Measurements from ENCODE around the gene PCBP3. TPM values are rescaled to one million over a fixed set of nuclear protein-coding genes. Genes with fewer than 3 reads are reported as not detected.

The PCBP3 gene
- total RNA-seq, 1 experiment from 2014 or later = not detected

GRCh38 chr21:45932922-45933502 is 289.5 kb downstream of the PCBP3 start:
- Histone ChIP-seq H3F3A (ENCODE audit: insufficient read depth, low read depth) (no peaks in the 10 kb centered on the region), H3K27ac (no peak overlapping the region), H3K27me3 (ENCODE audit: insufficient read depth, low read depth) (peaks cover 21% of the 10 kb centered on the region), H3K9me2 (ENCODE audit: insufficient read depth) (no peaks in the 10 kb centered on the region), H3K36me3 (ENCODE audit: low read depth) (no peaks in the 10 kb centered on the region), H3K4me1 (replicated peaks; ENCODE audit: insufficient read depth) (no peaks in the 10 kb centered on the region), H3K4me2 (no peak overlapping the region), H2AFZ (no peak overlapping the region), H4K20me1 (ENCODE audit: insufficient read depth) (no peaks in the 10 kb centered on the region), H3K9me3 (ENCODE audit: insufficient read depth, low read depth) (no peaks in the 10 kb centered on the region), H3K4me3 (no peak overlapping the region), H3K79me2 (ENCODE audit: low read depth) (no peaks in the 10 kb centered on the region)
- CTCF ChIA-PET = no interaction called here
- DNase-seq = no peak
- POLR2A ChIA-PET (ENCODE audit: unreplicated experiment) = no interaction called here
- no peak for TF ChIP-seq EZH2 (IDR thresholded peaks at IDR 0.05; ENCODE audit: low read depth)
- intact Hi-C loops (cut with micrococcal nuclease; ENCODE audit: unreplicated experiment) = no loop called here
- no TSS peak for BruUV-seq (replicated peaks)

DNA sequence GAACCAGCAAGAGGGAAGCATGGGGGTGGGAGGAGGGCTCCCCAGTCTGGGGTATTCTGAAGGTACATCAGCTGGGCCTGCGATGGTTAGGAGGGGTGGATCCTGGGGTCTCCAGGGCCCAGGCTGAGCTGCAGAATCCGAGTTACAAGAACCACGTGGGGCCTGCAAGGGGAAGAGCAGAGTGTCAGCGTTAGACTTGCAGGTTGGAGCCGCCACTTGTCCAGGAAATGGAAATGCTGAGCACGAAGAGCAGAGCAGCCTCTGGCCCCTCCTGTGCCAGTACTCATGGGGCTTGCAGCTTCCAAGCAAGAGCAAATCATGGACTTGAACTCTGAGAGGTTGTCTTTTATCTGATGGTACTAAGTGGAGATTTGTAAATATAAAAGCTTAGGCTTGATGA is 290.6 kb downstream of the PCBP3 start:
- Histone ChIP-seq H4K20me1 (ENCODE audit: insufficient read depth) (no peaks in the 10 kb centered on the region), H3K4me1 (replicated peaks; ENCODE audit: insufficient read depth) (no peaks in the 10 kb centered on the region), H3K36me3 (ENCODE audit: low read depth) (no peaks in the 10 kb centered on the region), H2AFZ (no peak overlapping the region), H3K9me2 (ENCODE audit: insufficient read depth) (no peaks in the 10 kb centered on the region), H3K4me3 (no peak overlapping the region), H3K79me2 (ENCODE audit: low read depth) (no peaks in the 10 kb centered on the region), H3K4me2 (no peak overlapping the region), H3K27ac (no peak overlapping the region), H3F3A (ENCODE audit: insufficient read depth, low read depth) (no peaks in the 10 kb centered on the region), H3K9me3 (ENCODE audit: insufficient read depth, low read depth) (no peaks in the 10 kb centered on the region), H3K27me3 (ENCODE audit: insufficient read depth, low read depth) (peaks cover 26% of the 10 kb centered on the region)
- no peak for DNase-seq
- BruUV-seq (replicated peaks) = no TSS peak
- ChIA-PET CTCF (interaction anchor here (0.6 kb wide), 1 partner anchor 219 kb away, joined by 3 read pairs; no protein-coding TSS in a partner anchor), POLR2A (ENCODE audit: unreplicated experiment) (no interaction called here)
- intact Hi-C loops (cut with micrococcal nuclease; ENCODE audit: unreplicated experiment) = no loop called here
- TF ChIP-seq EZH2 (IDR thresholded peaks at IDR 0.05; ENCODE audit: low read depth) = no peak
- TF ChIP-seq, protein P1, sequence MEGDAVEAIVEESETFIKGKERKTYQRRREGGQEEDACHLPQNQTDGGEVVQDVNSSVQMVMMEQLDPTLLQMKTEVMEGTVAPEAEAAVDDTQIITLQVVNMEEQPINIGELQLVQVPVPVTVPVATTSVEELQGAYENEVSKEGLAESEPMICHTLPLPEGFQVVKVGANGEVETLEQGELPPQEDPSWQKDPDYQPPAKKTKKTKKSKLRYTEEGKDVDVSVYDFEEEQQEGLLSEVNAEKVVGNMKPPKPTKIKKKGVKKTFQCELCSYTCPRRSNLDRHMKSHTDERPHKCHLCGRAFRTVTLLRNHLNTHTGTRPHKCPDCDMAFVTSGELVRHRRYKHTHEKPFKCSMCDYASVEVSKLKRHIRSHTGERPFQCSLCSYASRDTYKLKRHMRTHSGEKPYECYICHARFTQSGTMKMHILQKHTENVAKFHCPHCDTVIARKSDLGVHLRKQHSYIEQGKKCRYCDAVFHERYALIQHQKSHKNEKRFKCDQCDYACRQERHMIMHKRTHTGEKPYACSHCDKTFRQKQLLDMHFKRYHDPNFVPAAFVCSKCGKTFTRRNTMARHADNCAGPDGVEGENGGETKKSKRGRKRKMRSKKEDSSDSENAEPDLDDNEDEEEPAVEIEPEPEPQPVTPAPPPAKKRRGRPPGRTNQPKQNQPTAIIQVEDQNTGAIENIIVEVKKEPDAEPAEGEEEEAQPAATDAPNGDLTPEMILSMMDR (conservative IDR thresholded peaks at IDR 0.05) = no peak

DNA sequence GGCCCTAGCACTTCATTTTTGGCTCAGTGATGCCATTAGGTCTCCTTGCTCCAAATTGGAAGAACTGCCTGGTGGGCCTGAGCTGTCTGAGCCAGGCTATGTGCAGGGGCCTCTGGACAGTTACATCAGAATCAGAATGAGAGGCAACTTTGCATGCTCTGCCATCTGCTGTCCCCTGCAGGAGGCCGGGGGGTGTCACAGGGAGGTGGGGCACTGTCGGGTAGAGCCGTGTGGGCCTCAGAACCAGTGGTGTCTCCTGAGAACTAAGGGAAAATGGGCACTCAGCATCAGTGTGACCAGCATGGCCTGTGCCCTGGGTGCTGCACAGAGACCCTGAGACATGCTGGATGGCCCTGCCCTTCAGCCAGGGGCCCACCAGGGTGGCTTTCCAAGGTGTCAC is 291.0 kb downstream of the PCBP3 start:
- Histone ChIP-seq H3K27ac (no peak overlapping the region), H3K4me2 (no peak overlapping the region), H3K9me3 (ENCODE audit: insufficient read depth, low read depth) (no peaks in the 10 kb centered on the region), H4K20me1 (ENCODE audit: insufficient read depth) (no peaks in the 10 kb centered on the region), H3K4me3 (no peak overlapping the region), H2AFZ (no peak overlapping the region), H3K27me3 (ENCODE audit: insufficient read depth, low read depth) (peaks cover 30% of the 10 kb centered on the region), H3K36me3 (ENCODE audit: low read depth) (no peaks in the 10 kb centered on the region), H3K79me2 (ENCODE audit: low read depth) (no peaks in the 10 kb centered on the region), H3K4me1 (replicated peaks; ENCODE audit: insufficient read depth) (no peaks in the 10 kb centered on the region), H3F3A (ENCODE audit: insufficient read depth, low read depth) (no peaks in the 10 kb centered on the region), H3K9me2 (ENCODE audit: insufficient read depth) (no peaks in the 10 kb centered on the region)
- ChIA-PET CTCF (no interaction called here), POLR2A (ENCODE audit: unreplicated experiment) (no interaction called here)
- no TSS peak for BruUV-seq (replicated peaks)
- TF ChIP-seq EZH2 (IDR thresholded peaks at IDR 0.05; ENCODE audit: low read depth) = no peak
- TF ChIP-seq, protein P1 (conservative IDR thresholded peaks at IDR 0.05) = no peak
- no peak for DNase-seq
- intact Hi-C loops (cut with micrococcal nuclease; ENCODE audit: unreplicated experiment) = no loop called here

DNA sequence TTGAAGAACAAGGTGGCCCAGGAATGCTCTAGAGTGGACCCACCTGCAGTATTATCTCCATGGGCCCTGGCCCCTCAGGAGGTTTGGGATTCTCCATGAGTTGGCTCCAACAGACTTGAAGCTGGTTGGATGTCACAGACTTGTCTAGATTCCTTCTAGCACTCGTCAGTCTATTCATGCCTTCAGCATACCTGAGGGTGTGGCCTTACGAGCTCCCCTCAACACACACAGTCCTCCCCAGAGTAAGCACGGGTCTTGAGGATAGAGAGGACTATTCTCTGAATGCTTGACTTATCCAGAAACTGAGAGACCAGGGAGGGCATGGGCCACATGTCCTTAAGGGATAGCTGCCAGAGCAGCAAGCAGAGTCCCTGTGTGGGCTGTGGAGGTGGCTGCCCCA is 292.1 kb downstream of the PCBP3 start:
- no peaks in the 10 kb centered on the region for H3K36me3 ChIP-seq (ENCODE audit: low read depth)
- CTCF ChIA-PET = no interaction called here
- TF ChIP-seq, protein P1 (conservative IDR thresholded peaks at IDR 0.05) = no peak
- no peaks in the 10 kb centered on the region for H3K79me2 ChIP-seq (ENCODE audit: low read depth)
- H3K4me1 ChIP-seq (replicated peaks; ENCODE audit: insufficient read depth) = no peaks in the 10 kb centered on the region
- no peaks in the 10 kb centered on the region for H4K20me1 ChIP-seq (ENCODE audit: insufficient read depth)
- no peak overlapping the region for H3K4me2 ChIP-seq
- no peak for DNase-seq
- intact Hi-C loops (cut with micrococcal nuclease; ENCODE audit: unreplicated experiment) = no loop called here
- no peaks in the 10 kb centered on the region for H3K9me3 ChIP-seq (ENCODE audit: insufficient read depth, low read depth)
- POLR2A ChIA-PET (ENCODE audit: unreplicated experiment) = no interaction called here
- H3K27me3 ChIP-seq (ENCODE audit: insufficient read depth, low read depth) = peaks cover 39% of the 10 kb centered on the region
- no peak overlapping the region for H2AFZ ChIP-seq
- BruUV-seq (replicated peaks) = no TSS peak
- no peak overlapping the region for H3K4me3 ChIP-seq
- H3F3A ChIP-seq (ENCODE audit: insufficient read depth, low read depth) = no peaks in the 10 kb centered on the region
- H3K27ac ChIP-seq = no peak overlapping the region
- H3K9me2 ChIP-seq (ENCODE audit: insufficient read depth) = no peaks in the 10 kb centered on the region
